Hepatocyte (in vitro differentiated cells): ENCODE results near the gene KIAA0040. TPM values are rescaled to one million over a fixed set of nuclear protein-coding genes. Genes with fewer than 3 reads are reported as not detected.

Experiments
- DNase-seq: peaks from one replicate; pipeline ENCODE4 v3.0.0-alpha.2; 2016; ENCODE audit warnings: low spot score
- H2AFZ ChIP-seq: fragments of 200-600 bp; sonication (generic); 2 replicates; pipeline ENCODE4 v1.6.0; 2016; ENCODE audit warnings: antibody characterized with exemption, mild to moderate bottlenecking
- H3K27ac ChIP-seq: fragments of 200-600 bp; sonication (generic); 2 replicates; pipeline ENCODE4 v1.5.1; 2016; ENCODE audit warnings: mild to moderate bottlenecking
- H3K27me3 ChIP-seq: fragments of 200-600 bp; sonication (generic); 2 replicates; pipeline ENCODE4 v1.6.1; 2016
- H3K36me3 ChIP-seq: fragments of 200-600 bp; sonication (generic); replicated peaks from 2 replicates; pipeline ENCODE4 v1.5.1; 2016; ENCODE audit warnings: low read depth; ENCODE audit not compliant: insufficient read depth
- H3K4me1 ChIP-seq: fragments of 200-600 bp; sonication (generic); 2 replicates; pipeline ENCODE4 v1.5.1; 2016; ENCODE audit warnings: mild to moderate bottlenecking, moderate library complexity; ENCODE audit not compliant: insufficient read depth
- H3K4me2 ChIP-seq: fragments of 200-600 bp; sonication (generic); 2 replicates; pipeline ENCODE4 v1.6.0; 2016
- H3K4me3 ChIP-seq: fragments of 200-600 bp; sonication (generic); 2 replicates; pipeline ENCODE4 v1.5.1; 2016; ENCODE audit warnings: mild to moderate bottlenecking
- H3K79me2 ChIP-seq: fragments of 200-600 bp; sonication (generic); 2 replicates; pipeline ENCODE4 v1.6.0; 2017; ENCODE audit warnings: mild to moderate bottlenecking
- H3K9me2 ChIP-seq: fragments of 200-600 bp; sonication (generic); replicated peaks from 2 replicates; pipeline ENCODE4 v1.6.0; 2017; ENCODE audit warnings: mild to moderate bottlenecking; ENCODE audit not compliant: insufficient read depth
- H3K9me3 ChIP-seq: fragments of 200-600 bp; sonication (generic); 2 replicates; pipeline ENCODE4 v1.5.1; 2016; ENCODE audit warnings: low read depth, mild to moderate bottlenecking
- H4K20me1 ChIP-seq: fragments of 200-600 bp; sonication (generic); 2 replicates; pipeline ENCODE4 v1.6.0; 2016; ENCODE audit warnings: mild to moderate bottlenecking; ENCODE audit not compliant: insufficient read depth, poor library complexity, severe bottlenecking
- EZH2 ChIP-seq: fragments of 200-600 bp; sonication (generic); IDR thresholded peaks from 2 replicates; pipeline ENCODE4 v1.6.1; 2016; ENCODE audit warnings: antibody characterized with exemption, mild to moderate bottlenecking, borderline replicate concordance
- EZH2phosphoT487 ChIP-seq: fragments of 200-600 bp; sonication (generic); IDR thresholded peaks from one replicate; pipeline ENCODE4 v1.6.1; 2018; ENCODE audit warnings: antibody characterized with exemption, mild to moderate bottlenecking, low read depth, moderate library complexity; ENCODE audit not compliant: unreplicated experiment, severe bottlenecking
- WGBS: methylation state at CpG from one replicate; pipeline ENCODE4 v1.1.6; 2016; ENCODE audit warnings: low lambda C conversion rate; ENCODE audit errors: missing lambda C conversion rate; 5-methylcytosine and 5-hydroxymethylcytosine counted together
- polyA plus RNA-seq: library from polyadenylated mRNA; unstranded; fragments of >200 nt; fragmentation: Nextera tagmentation; extraction: Ambion mirVana; gene quantifications from 2 replicates; pipeline ENCODE4 v1.2.1, GENCODE V29; 2016
- total RNA-seq: library from RNA; depleted of rRNA; stranded (reverse); fragments of >200 nt; gene quantifications from 2 replicates; pipeline ENCODE4 v1.2.3, GENCODE V29; 2014
- TF ChIP-seq, protein P1 (sequence below): fragments of 200-600 bp; sonication (generic); IDR thresholded peaks from 2 replicates; pipeline ENCODE4 v1.5.1; 2016; ENCODE audit warnings: antibody characterized with exemption, mild to moderate bottlenecking; ENCODE audit not compliant: poor library complexity

Gene KIAA0040
- total and polyA plus RNA-seq, 2 experiments from 2014 or later = 4.5 to 8.1 TPM

DNA sequence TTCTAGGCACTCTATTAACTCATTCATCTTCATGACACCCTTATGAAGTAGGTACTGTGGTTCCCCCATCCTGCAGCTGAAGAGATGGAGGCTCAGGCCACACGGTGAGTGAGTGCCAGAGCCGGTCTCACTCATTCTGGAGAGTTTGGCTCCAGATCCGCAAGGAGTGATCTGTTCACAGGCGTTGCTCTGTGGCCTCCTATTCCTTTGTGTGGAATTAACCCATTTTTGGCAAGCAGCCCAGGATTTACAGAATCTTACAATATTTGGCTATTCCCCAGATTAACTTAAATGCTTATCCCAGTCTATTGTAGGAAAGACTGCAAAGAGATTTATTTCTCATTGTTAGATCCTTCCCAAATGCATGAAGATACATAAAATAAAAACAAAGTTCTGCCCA lies 29.6 kb downstream of the KIAA0040 start:
- Histone ChIP-seq H3K36me3 (no peaks in the 10 kb centered on the region), H3K9me3 (no peaks in the 10 kb centered on the region), H3K27ac (no peak overlapping the region), H3K4me1 (no peaks in the 10 kb centered on the region), H3K9me2 (no peaks in the 10 kb centered on the region), H3K4me3 (no peak overlapping the region), H3K79me2 (no peaks in the 10 kb centered on the region), H4K20me1 (no peaks in the 10 kb centered on the region), H3K4me2 (no peak overlapping the region), H2AFZ (no peak overlapping the region), H3K27me3 (no peaks in the 10 kb centered on the region)
- TF ChIP-seq, protein P1, sequence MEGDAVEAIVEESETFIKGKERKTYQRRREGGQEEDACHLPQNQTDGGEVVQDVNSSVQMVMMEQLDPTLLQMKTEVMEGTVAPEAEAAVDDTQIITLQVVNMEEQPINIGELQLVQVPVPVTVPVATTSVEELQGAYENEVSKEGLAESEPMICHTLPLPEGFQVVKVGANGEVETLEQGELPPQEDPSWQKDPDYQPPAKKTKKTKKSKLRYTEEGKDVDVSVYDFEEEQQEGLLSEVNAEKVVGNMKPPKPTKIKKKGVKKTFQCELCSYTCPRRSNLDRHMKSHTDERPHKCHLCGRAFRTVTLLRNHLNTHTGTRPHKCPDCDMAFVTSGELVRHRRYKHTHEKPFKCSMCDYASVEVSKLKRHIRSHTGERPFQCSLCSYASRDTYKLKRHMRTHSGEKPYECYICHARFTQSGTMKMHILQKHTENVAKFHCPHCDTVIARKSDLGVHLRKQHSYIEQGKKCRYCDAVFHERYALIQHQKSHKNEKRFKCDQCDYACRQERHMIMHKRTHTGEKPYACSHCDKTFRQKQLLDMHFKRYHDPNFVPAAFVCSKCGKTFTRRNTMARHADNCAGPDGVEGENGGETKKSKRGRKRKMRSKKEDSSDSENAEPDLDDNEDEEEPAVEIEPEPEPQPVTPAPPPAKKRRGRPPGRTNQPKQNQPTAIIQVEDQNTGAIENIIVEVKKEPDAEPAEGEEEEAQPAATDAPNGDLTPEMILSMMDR = no peak
- TF ChIP-seq EZH2phosphoT487 (no peak), EZH2 (no peak)
- WGBS = 67% methylated on average over 4 of the region's 4 CpGs
- DNase-seq = no peak

DNA sequence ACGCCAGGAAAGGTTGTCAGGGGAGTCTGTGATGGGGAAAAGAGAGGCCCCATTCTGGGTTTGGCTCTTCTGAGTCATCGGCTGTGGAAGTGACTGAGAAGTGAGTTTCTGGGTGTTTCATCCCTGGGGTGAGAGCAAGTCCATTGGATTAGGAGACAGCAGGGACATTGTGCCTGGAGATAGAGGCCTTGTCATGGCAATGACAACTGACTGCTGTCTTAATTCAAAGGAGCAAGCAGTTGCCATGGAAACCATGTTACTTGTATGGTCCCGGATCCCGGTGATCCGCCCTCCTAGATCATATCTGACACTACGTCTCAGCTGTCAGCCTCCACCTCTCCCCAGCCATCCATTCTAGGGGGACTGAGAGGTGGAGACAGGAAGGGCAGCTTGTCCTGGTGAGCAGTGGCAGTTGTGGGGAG lies 34.4 kb downstream of the KIAA0040 start:
- Histone ChIP-seq H3K4me3 (no peak overlapping the region), H3K79me2 (no peaks in the 10 kb centered on the region), H3K9me3 (no peaks in the 10 kb centered on the region), H3K36me3 (no peaks in the 10 kb centered on the region), H4K20me1 (no peaks in the 10 kb centered on the region), H2AFZ (no peak overlapping the region), H3K4me2 (no peak overlapping the region), H3K4me1 (no peaks in the 10 kb centered on the region), H3K27ac (no peak overlapping the region), H3K9me2 (no peaks in the 10 kb centered on the region), H3K27me3 (peaks cover 3% of the 10 kb centered on the region)
- 91% methylated on average over 6 of the region's 6 CpGs for WGBS
- DNase-seq = no peak
- TF ChIP-seq EZH2 = no peak
- no peak for TF ChIP-seq EZH2phosphoT487
- TF ChIP-seq, protein P1 = no peak

DNA sequence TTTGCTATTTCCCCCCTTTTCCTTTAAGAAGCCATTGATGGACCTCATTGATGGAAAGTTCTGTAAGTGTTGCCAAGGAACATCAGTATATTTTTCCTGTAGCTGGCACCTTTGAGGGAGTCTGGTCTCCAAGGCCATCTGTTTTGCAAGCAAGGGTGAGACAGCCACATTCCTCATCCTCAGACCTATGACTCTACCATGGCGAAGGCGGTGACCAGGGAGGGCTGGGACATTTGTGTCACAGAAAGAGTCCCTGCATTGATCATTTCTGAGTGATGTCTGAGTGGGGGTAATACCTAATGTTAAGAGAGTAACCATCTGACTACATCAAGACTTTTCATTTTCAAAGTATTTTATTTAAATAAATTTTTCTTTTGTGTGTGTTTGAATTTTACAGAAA lies 35.4 kb downstream of the KIAA0040 start:
- TF ChIP-seq EZH2 (no peak), EZH2phosphoT487 (no peak)
- TF ChIP-seq, protein P1 = no peak
- Histone ChIP-seq H3K4me1 (no peaks in the 10 kb centered on the region), H4K20me1 (no peaks in the 10 kb centered on the region), H3K4me2 (no peak overlapping the region), H3K36me3 (no peaks in the 10 kb centered on the region), H3K79me2 (no peaks in the 10 kb centered on the region), H3K27ac (no peak overlapping the region), H3K27me3 (peaks cover 11% of the 10 kb centered on the region), H2AFZ (no peak overlapping the region), H3K9me2 (no peaks in the 10 kb centered on the region), H3K4me3 (no peak overlapping the region), H3K9me3 (no peaks in the 10 kb centered on the region)
- WGBS = 98% methylated on average over 2 of the region's 2 CpGs
- no peak for DNase-seq

DNA sequence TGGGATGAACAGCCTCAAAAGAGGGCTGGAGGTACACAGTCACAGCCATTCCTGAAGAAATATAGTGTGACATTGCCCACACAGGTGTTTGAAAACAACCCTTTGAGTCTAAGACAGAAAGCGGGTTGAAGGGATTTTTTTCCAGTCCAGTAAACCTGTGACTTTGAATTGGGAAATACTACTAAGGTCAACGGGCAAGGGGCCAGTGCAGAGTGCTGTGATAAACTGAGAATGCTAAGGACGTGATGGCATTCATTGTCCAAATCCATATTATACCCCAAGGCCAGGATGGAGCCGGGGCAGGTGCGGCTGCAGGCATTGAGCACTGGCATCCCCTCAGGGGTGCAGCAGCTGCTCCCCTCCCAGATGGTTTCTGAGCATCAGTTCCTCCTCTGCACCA lies 36.6 kb downstream of the KIAA0040 start:
- H3K9me2 ChIP-seq = no peaks in the 10 kb centered on the region
- no peaks in the 10 kb centered on the region for H3K9me3 ChIP-seq
- no peak overlapping the region for H3K4me2 ChIP-seq
- H3K79me2 ChIP-seq = no peaks in the 10 kb centered on the region
- no peak for DNase-seq
- 63% methylated on average over 5 of the region's 5 CpGs for WGBS
- no peak overlapping the region for H2AFZ ChIP-seq
- TF ChIP-seq EZH2 (no peak), EZH2phosphoT487 (no peak)
- TF ChIP-seq, protein P1 = no peak
- H3K36me3 ChIP-seq = no peaks in the 10 kb centered on the region
- H3K27ac ChIP-seq = no peak overlapping the region
- H3K4me3 ChIP-seq = no peak overlapping the region
- H4K20me1 ChIP-seq = no peaks in the 10 kb centered on the region
- peaks cover 20% of the 10 kb centered on the region for H3K27me3 ChIP-seq
- H3K4me1 ChIP-seq = no peaks in the 10 kb centered on the region
